Measurements from ENCODE around the gene VAPB. TPM values are rescaled to one million over a fixed set of nuclear protein-coding genes. Genes with fewer than 3 reads are reported as not detected.

Gene VAPB
- total and polyA plus RNA-seq, 2 experiments from 2014 or later = 8.8 to 37.0 TPM

GRCh38 chr20:58438970-58439808, 50.2 kb downstream of the VAPB start:
- TF ChIP-seq EZH2phosphoT487 (IDR thresholded peaks at IDR 0.05; ENCODE audit: insufficient read depth, low read depth) (no peak), EZH2 (IDR thresholded peaks at IDR 0.05; ENCODE audit: insufficient read depth, poor library complexity, severe bottlenecking) (no peak)
- peaks cover 3% of the 10 kb centered on the region; the same call in 1 of the 2 replicates for H3K36me3 ChIP-seq (ENCODE audit: low read depth)
- H3K4me1 ChIP-seq (ENCODE audit: insufficient read depth) = 0 out of 2 replicates have a peak, but pooled peaks cover under 1% of the 10 kb centered on the region
- peaks cover 7% of the 10 kb centered on the region; the same call in 1 of the 2 replicates for H3F3A ChIP-seq (ENCODE audit: insufficient read depth)
- H3K4me3 ChIP-seq = no peak overlapping the region
- DNase-seq = no peak
- in situ Hi-C loops (cut with MboI) = no loop called here
- H4K20me1 ChIP-seq (ENCODE audit: insufficient read depth) = peaks cover 2% of the 10 kb centered on the region
- H3K27me3 ChIP-seq (replicated peaks; ENCODE audit: insufficient read depth) = no peaks in the 10 kb centered on the region
- H3K79me2 ChIP-seq (ENCODE audit: insufficient read depth) = peaks cover 97% of the 10 kb centered on the region
- no peaks in the 10 kb centered on the region for H3K9me2 ChIP-seq (ENCODE audit: insufficient read depth)
- no peaks in the 10 kb centered on the region for H3K9me3 ChIP-seq (ENCODE audit: low read depth)
- no peak overlapping the region for H3K27ac ChIP-seq
- 86 to 88% methylated on average over 5 of the region's 5 CpGs for WGBS, 2 experiments (ENCODE audit: low coverage in 1 of 2, low lambda C conversion rate in 2 of 2, missing lambda C conversion rate in 2 of 2)
- H3K9ac ChIP-seq = no peak overlapping the region
- no peak overlapping the region for H2AFZ ChIP-seq
- H3K4me2 ChIP-seq (ENCODE audit: unreplicated experiment) = no peak overlapping the region

- no peak overlapping the region for H3K4me2 ChIP-seq (ENCODE audit: unreplicated experiment)
- H3K79me2 ChIP-seq (ENCODE audit: insufficient read depth) = peaks cover 96% of the 10 kb centered on the region
- peaks cover 8% of the 10 kb centered on the region; the same call in 1 of the 2 replicates for H3K36me3 ChIP-seq (ENCODE audit: low read depth)
Measured at GRCh38 chr20:58440021-58440767, 51.2 kb downstream of the VAPB start.

DNA sequence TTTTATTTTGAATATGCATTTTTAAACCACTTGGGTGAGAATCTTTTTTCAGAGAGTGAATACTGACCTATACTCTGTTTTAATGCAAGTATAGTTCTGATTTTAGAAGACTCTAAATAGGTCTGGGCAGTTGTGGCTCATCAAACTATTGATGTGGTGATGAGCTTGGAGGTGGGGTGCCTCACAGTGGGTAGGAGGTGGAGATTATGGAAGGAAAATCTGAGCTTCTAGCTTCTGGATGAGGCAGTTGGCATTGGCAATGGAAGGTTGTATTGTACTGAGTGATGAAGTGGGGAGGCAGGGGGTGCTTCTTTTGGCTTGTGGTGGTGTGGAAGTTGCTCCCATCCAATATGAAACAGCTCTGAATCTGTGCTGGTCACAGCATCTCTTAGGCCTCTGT, 52.7 kb downstream of the VAPB start:
- DNase-seq = no peak
- no peak overlapping the region for H3K27ac ChIP-seq
- no peaks in the 10 kb centered on the region for H3K4me1 ChIP-seq (ENCODE audit: insufficient read depth)
- H3K4me2 ChIP-seq (ENCODE audit: unreplicated experiment) = no peak overlapping the region
- H3K36me3 ChIP-seq (ENCODE audit: low read depth) = peaks cover 17% of the 10 kb centered on the region; the same call in 1 of the 2 replicates
- H3K9ac ChIP-seq = no peak overlapping the region
- in situ Hi-C loops (cut with MboI) = no loop called here
- no peaks in the 10 kb centered on the region; the same call in 1 of the 2 replicates for H4K20me1 ChIP-seq (ENCODE audit: insufficient read depth)
- no peak overlapping the region for H3K4me3 ChIP-seq
- no peaks in the 10 kb centered on the region for H3K9me2 ChIP-seq (ENCODE audit: insufficient read depth)
- no peaks in the 10 kb centered on the region for H3K9me3 ChIP-seq (ENCODE audit: low read depth)
- TF ChIP-seq EZH2phosphoT487 (IDR thresholded peaks at IDR 0.05; ENCODE audit: insufficient read depth, low read depth) (no peak), EZH2 (IDR thresholded peaks at IDR 0.05; ENCODE audit: insufficient read depth, poor library complexity, severe bottlenecking) (no peak)
- H3K27me3 ChIP-seq (replicated peaks; ENCODE audit: insufficient read depth) = no peaks in the 10 kb centered on the region
- H3F3A ChIP-seq (ENCODE audit: insufficient read depth) = peaks cover 4% of the 10 kb centered on the region; the same call in 1 of the 2 replicates
- no peak overlapping the region for H2AFZ ChIP-seq
- H3K79me2 ChIP-seq (ENCODE audit: insufficient read depth) = peaks cover 83% of the 10 kb centered on the region

More at GRCh38 chr20:58440021-58440767, 51.2 kb downstream of the VAPB start:
- Histone ChIP-seq H3K4me3 (no peak overlapping the region), H3F3A (ENCODE audit: insufficient read depth) (no peaks in the 10 kb centered on the region), H3K4me1 (ENCODE audit: insufficient read depth) (no peaks in the 10 kb centered on the region), H2AFZ (no peak overlapping the region), H3K27ac (no peak overlapping the region), H3K9me3 (ENCODE audit: low read depth) (no peaks in the 10 kb centered on the region), H3K9me2 (ENCODE audit: insufficient read depth) (no peaks in the 10 kb centered on the region), H3K9ac (no peak overlapping the region), H3K27me3 (replicated peaks; ENCODE audit: insufficient read depth) (no peaks in the 10 kb centered on the region), H4K20me1 (ENCODE audit: insufficient read depth) (no peaks in the 10 kb centered on the region; the same call in 1 of the 2 replicates)
- in situ Hi-C loops (cut with MboI) = no loop called here
- TF ChIP-seq EZH2 (IDR thresholded peaks at IDR 0.05; ENCODE audit: insufficient read depth, poor library complexity, severe bottlenecking) = no peak
- TF ChIP-seq EZH2phosphoT487 (IDR thresholded peaks at IDR 0.05; ENCODE audit: insufficient read depth, low read depth) = no peak
- 82 to 84% methylated on average over 5 of the region's 5 CpGs for WGBS, 2 experiments (ENCODE audit: low coverage in 1 of 2, low lambda C conversion rate in 2 of 2, missing lambda C conversion rate in 2 of 2)
- no peak for DNase-seq

- H3K4me1 ChIP-seq (ENCODE audit: insufficient read depth) = no peaks in the 10 kb centered on the region
- H3K9ac ChIP-seq = no peak overlapping the region
- no peaks in the 10 kb centered on the region; the same call in 1 of the 2 replicates for H4K20me1 ChIP-seq (ENCODE audit: insufficient read depth)
- WGBS, 2 experiments (ENCODE audit: low coverage in 1 of 2, low lambda C conversion rate in 2 of 2, missing lambda C conversion rate in 2 of 2) = 88 to 92% methylated on average over 5 of the region's 5 CpGs
- H3K4me2 ChIP-seq (ENCODE audit: unreplicated experiment) = no peak overlapping the region
- H3K9me3 ChIP-seq (ENCODE audit: low read depth) = no peaks in the 10 kb centered on the region
- H3F3A ChIP-seq (ENCODE audit: insufficient read depth) = peaks cover 12% of the 10 kb centered on the region; the same call in 1 of the 2 replicates
- peaks cover 52% of the 10 kb centered on the region for H3K79me2 ChIP-seq (ENCODE audit: insufficient read depth)
- H3K27ac ChIP-seq = no peak overlapping the region
- H3K4me3 ChIP-seq = no peak overlapping the region
- no peaks in the 10 kb centered on the region for H3K27me3 ChIP-seq (replicated peaks; ENCODE audit: insufficient read depth)
- H2AFZ ChIP-seq = no peak overlapping the region
- DNase-seq = no peak
- H3K36me3 ChIP-seq (ENCODE audit: low read depth) = peaks cover 24% of the 10 kb centered on the region; the same call in 1 of the 2 replicates
- H3K9me2 ChIP-seq (ENCODE audit: insufficient read depth) = no peaks in the 10 kb centered on the region
- no peak for TF ChIP-seq EZH2 (IDR thresholded peaks at IDR 0.05; ENCODE audit: insufficient read depth, poor library complexity, severe bottlenecking)
- no peak for TF ChIP-seq EZH2phosphoT487 (IDR thresholded peaks at IDR 0.05; ENCODE audit: insufficient read depth, low read depth)
- in situ Hi-C loops (cut with MboI) = no loop called here
Measured at GRCh38 chr20:58444746-58445255, 55.8 kb downstream of the VAPB start.

Measured in GM23248 (cell line).